ENCODE results near the gene LRRC7. TPM values are rescaled to one million over a fixed set of nuclear protein-coding genes. Genes with fewer than 3 reads are reported as not detected.

The LRRC7 gene
- total and polyA plus RNA-seq, 2 donors (not counting 1 experiment from before 2014, with no cell fraction given): 0.03 TPM; not detected in 1

DNA sequence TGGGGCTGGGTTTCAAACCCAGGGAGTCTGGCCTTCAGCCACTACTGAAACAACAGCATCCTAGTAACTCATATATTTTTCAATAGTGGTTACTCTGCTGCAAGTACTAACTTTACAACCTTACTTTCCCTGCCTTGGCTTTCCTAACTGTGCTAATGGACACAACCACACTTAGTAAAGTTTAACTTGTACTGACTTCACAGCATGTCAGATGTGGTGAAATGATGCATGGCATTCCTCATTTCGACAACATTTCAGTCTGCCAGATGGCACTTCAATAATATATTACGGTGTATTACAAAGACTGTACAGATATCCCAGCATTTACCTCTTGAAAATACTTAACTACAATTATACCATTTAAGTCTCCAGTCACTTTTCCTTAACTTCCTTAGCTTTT lies 27.8 kb downstream of the LRRC7 start:
- no peaks in the 10 kb centered on the region for H4K20me1 ChIP-seq (ENCODE audit: control insufficient read depth, extremely low read depth, insufficient read depth, low read length)
- H3K4me3 ChIP-seq (replicated peaks in 1 of 4; ENCODE audit: control extremely low read depth in 1 of 4, insufficient read depth in 1 of 4, low read depth in 3 of 4, low read length in 4 of 4): no peak overlapping the region
- H3K9ac ChIP-seq (ENCODE audit: insufficient read depth, low read length): no peak overlapping the region
- H3K4me1 ChIP-seq (ENCODE audit: control insufficient read depth, extremely low read depth, insufficient read depth, low read length): no peaks in the 10 kb centered on the region
- no peak overlapping the region for H3K27ac ChIP-seq (ENCODE audit: insufficient read depth, low read length)
- H3K36me3 ChIP-seq (ENCODE audit: control insufficient read depth, insufficient read depth, low read length): no peaks in the 10 kb centered on the region
- no peak overlapping the region for H3K4me2 ChIP-seq (ENCODE audit: extremely low read depth, insufficient read depth, low read length)
- H3K9me3 ChIP-seq (ENCODE audit: control insufficient read depth, insufficient read depth, low read depth, low read length): no peaks in the 10 kb centered on the region
- DNase-seq (ENCODE audit: low read depth in 2 of 2): no peak
- H3K27me3 ChIP-seq (ENCODE audit: control insufficient read depth, insufficient read depth, low read length): no peaks in the 10 kb centered on the region
- TF ChIP-seq EZH2 (IDR thresholded peaks at IDR 0.05; ENCODE audit: low read length, missing control alignments): no peak
- TF ChIP-seq, protein P1, sequence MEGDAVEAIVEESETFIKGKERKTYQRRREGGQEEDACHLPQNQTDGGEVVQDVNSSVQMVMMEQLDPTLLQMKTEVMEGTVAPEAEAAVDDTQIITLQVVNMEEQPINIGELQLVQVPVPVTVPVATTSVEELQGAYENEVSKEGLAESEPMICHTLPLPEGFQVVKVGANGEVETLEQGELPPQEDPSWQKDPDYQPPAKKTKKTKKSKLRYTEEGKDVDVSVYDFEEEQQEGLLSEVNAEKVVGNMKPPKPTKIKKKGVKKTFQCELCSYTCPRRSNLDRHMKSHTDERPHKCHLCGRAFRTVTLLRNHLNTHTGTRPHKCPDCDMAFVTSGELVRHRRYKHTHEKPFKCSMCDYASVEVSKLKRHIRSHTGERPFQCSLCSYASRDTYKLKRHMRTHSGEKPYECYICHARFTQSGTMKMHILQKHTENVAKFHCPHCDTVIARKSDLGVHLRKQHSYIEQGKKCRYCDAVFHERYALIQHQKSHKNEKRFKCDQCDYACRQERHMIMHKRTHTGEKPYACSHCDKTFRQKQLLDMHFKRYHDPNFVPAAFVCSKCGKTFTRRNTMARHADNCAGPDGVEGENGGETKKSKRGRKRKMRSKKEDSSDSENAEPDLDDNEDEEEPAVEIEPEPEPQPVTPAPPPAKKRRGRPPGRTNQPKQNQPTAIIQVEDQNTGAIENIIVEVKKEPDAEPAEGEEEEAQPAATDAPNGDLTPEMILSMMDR (conservative IDR thresholded peaks at IDR 0.05 in 1 of 2, IDR thresholded peaks at IDR 0.05 in 1 of 2; ENCODE audit: low read depth in 1 of 2, low read length in 2 of 2): no peak
- no peak overlapping the region for H2AFZ ChIP-seq (ENCODE audit: low read length)
- H3K79me2 ChIP-seq (ENCODE audit: control insufficient read depth, insufficient read depth, low read length): no peaks in the 10 kb centered on the region

DNA sequence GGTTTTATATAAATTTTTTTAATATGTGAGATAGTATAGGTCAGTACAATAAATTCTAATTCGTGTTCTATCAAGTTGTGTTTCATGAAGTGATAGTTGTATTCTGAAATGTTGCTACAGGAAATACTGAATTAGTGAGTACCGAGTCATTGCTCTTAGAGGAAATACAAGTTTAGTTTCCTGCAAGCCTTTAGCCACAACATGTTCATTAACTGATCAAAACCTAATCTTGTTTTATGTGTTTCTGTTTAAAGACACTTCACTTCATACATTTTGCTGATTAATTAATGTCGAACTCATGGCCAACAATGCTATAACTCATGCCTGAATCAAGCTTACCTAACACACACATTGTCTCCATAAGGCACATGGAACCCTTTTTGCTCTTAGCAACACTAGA lies 43.6 kb downstream of the LRRC7 start:
- Histone ChIP-seq H4K20me1 (ENCODE audit: control insufficient read depth, extremely low read depth, insufficient read depth, low read length) (no peaks in the 10 kb centered on the region), H3K4me3 (replicated peaks in 1 of 4; ENCODE audit: control extremely low read depth in 1 of 4, insufficient read depth in 1 of 4, low read depth in 3 of 4, low read length in 4 of 4) (no peak overlapping the region), H3K27me3 (ENCODE audit: control insufficient read depth, insufficient read depth, low read length) (no peaks in the 10 kb centered on the region), H3K4me2 (ENCODE audit: extremely low read depth, insufficient read depth, low read length) (no peak overlapping the region), H3K27ac (ENCODE audit: insufficient read depth, low read length) (no peak overlapping the region), H3K4me1 (ENCODE audit: control insufficient read depth, extremely low read depth, insufficient read depth, low read length) (no peaks in the 10 kb centered on the region), H3K9me3 (ENCODE audit: control insufficient read depth, insufficient read depth, low read depth, low read length) (no peaks in the 10 kb centered on the region), H3K79me2 (ENCODE audit: control insufficient read depth, insufficient read depth, low read length) (no peaks in the 10 kb centered on the region), H2AFZ (ENCODE audit: low read length) (no peak overlapping the region), H3K9ac (ENCODE audit: insufficient read depth, low read length) (no peak overlapping the region), H3K36me3 (ENCODE audit: control insufficient read depth, insufficient read depth, low read length) (no peaks in the 10 kb centered on the region)
- TF ChIP-seq, protein P1 (conservative IDR thresholded peaks at IDR 0.05 in 1 of 2, IDR thresholded peaks at IDR 0.05 in 1 of 2; ENCODE audit: low read depth in 1 of 2, low read length in 2 of 2): no peak
- TF ChIP-seq EZH2 (IDR thresholded peaks at IDR 0.05; ENCODE audit: low read length, missing control alignments): no peak
- DNase-seq (ENCODE audit: low read depth in 2 of 2): no peak

DNA sequence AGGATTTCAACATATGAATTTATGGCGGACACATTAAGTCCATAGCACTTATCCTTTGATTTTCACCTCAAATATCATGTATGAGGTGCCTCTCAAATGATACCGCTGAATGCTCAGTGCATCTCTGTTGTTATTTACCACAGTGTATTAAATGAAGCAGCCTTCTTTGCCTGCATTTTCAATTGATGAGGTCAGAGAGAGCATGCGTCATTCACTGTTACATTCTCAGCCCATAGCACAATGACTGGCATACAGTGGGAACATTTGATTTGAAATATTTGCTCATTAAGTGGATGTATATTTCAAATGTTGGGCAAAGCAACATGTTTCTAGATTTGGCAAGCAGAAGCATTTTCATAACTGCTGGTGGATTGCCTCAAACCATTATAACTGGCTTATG lies 45.7 kb downstream of the LRRC7 start:
- H3K9me3 ChIP-seq (ENCODE audit: control insufficient read depth, insufficient read depth, low read depth, low read length): no peaks in the 10 kb centered on the region
- H4K20me1 ChIP-seq (ENCODE audit: control insufficient read depth, extremely low read depth, insufficient read depth, low read length): no peaks in the 10 kb centered on the region
- H3K4me2 ChIP-seq (ENCODE audit: extremely low read depth, insufficient read depth, low read length): no peak overlapping the region
- H2AFZ ChIP-seq (ENCODE audit: low read length): no peak overlapping the region
- peak in 1 of 2 donors; percentile 6 for DNase-seq (ENCODE audit: low read depth in 2 of 2)
- no peak overlapping the region for H3K9ac ChIP-seq (ENCODE audit: insufficient read depth, low read length)
- no peaks in the 10 kb centered on the region for H3K4me1 ChIP-seq (ENCODE audit: control insufficient read depth, extremely low read depth, insufficient read depth, low read length)
- no peak for TF ChIP-seq EZH2 (IDR thresholded peaks at IDR 0.05; ENCODE audit: low read length, missing control alignments)
- TF ChIP-seq, protein P1 (conservative IDR thresholded peaks at IDR 0.05 in 1 of 2, IDR thresholded peaks at IDR 0.05 in 1 of 2; ENCODE audit: low read depth in 1 of 2, low read length in 2 of 2): no peak
- no peak overlapping the region for H3K27ac ChIP-seq (ENCODE audit: insufficient read depth, low read length)
- H3K27me3 ChIP-seq (ENCODE audit: control insufficient read depth, insufficient read depth, low read length): no peaks in the 10 kb centered on the region
- no peaks in the 10 kb centered on the region for H3K79me2 ChIP-seq (ENCODE audit: control insufficient read depth, insufficient read depth, low read length)
- H3K36me3 ChIP-seq (ENCODE audit: control insufficient read depth, insufficient read depth, low read length): no peaks in the 10 kb centered on the region
- H3K4me3 ChIP-seq (replicated peaks in 1 of 4; ENCODE audit: control extremely low read depth in 1 of 4, insufficient read depth in 1 of 4, low read depth in 3 of 4, low read length in 4 of 4): no peak overlapping the region

Measured in fibroblast of lung (primary cell).